IPS-18a (cell line): Measurements from ENCODE around the gene NACC1.

Experiments used
- H3K27ac ChIP-seq: one replicate; pipeline ENCODE4 v1.5.1; 2013; ENCODE audit warnings: low read length
- H3K27me3 ChIP-seq: one replicate; pipeline ENCODE4 v1.6.1; 2013; ENCODE audit warnings: mild to moderate bottlenecking, low read length; ENCODE audit not compliant: control insufficient read depth, insufficient read depth
- H3K36me3 ChIP-seq: one replicate; pipeline ENCODE4 v1.6.1; 2013; ENCODE audit warnings: low read depth, low read length; ENCODE audit not compliant: control insufficient read depth
- H3K4me1 ChIP-seq: one replicate; pipeline ENCODE4 v1.6.1; 2013; ENCODE audit warnings: low read depth, low read length; ENCODE audit not compliant: control insufficient read depth
- H3K4me3 ChIP-seq: one replicate; pipeline ENCODE4 v1.5.1; 2013; ENCODE audit warnings: low read length
- H3K9ac ChIP-seq: one replicate; pipeline ENCODE4 v1.6.1; 2013; ENCODE audit warnings: mild to moderate bottlenecking, low read length, moderate library complexity
- H3K9me3 ChIP-seq: one replicate; pipeline ENCODE4 v1.6.1; 2013; ENCODE audit warnings: low read depth, low read length; ENCODE audit not compliant: control insufficient read depth

NACC1 gene

GRCh38 chr19:13154241-13154778, 36.2 kb downstream of the NACC1 start:
- H3K9ac ChIP-seq = peak overlapping the region; percentile 99
- H3K36me3 ChIP-seq = no peaks in the 10 kb centered on the region
- H3K9me3 ChIP-seq = no peaks in the 10 kb centered on the region
- H3K27me3 ChIP-seq = no peaks in the 10 kb centered on the region
- peaks cover 5% of the 10 kb centered on the region for H3K4me1 ChIP-seq
- H3K4me3 ChIP-seq = peak overlapping the region; percentile 94
- H3K27ac ChIP-seq = peak overlapping the region; percentile 96

GRCh38 chr19:13154911-13155471, 36.9 kb downstream of the NACC1 start:
- Histone ChIP-seq H3K27ac (peak overlapping the region; percentile 96), H3K4me3 (peak overlapping the region; percentile 94), H3K4me1 (peaks cover 5% of the 10 kb centered on the region), H3K36me3 (no peaks in the 10 kb centered on the region), H3K9me3 (no peaks in the 10 kb centered on the region), H3K27me3 (no peaks in the 10 kb centered on the region), H3K9ac (peak overlapping the region; percentile 99)

- Histone ChIP-seq H3K4me3 (peak overlapping the region; percentile 94), H3K9me3 (no peaks in the 10 kb centered on the region), H3K9ac (peak overlapping the region; percentile 99), H3K36me3 (no peaks in the 10 kb centered on the region), H3K27ac (peak overlapping the region; percentile 75), H3K4me1 (peaks cover 5% of the 10 kb centered on the region), H3K27me3 (no peaks in the 10 kb centered on the region)
Measured at GRCh38 chr19:13155472-13156359, 37.7 kb downstream of the NACC1 start.

GRCh38 chr19:13159713-13160112, 41.6 kb downstream of the NACC1 start:
- Histone ChIP-seq H3K27me3 (no peaks in the 10 kb centered on the region), H3K27ac (no peak overlapping the region), H3K36me3 (no peaks in the 10 kb centered on the region), H3K4me1 (peaks cover 18% of the 10 kb centered on the region), H3K9me3 (no peaks in the 10 kb centered on the region), H3K4me3 (no peak overlapping the region), H3K9ac (no peak overlapping the region)

- Histone ChIP-seq H3K27me3 (no peaks in the 10 kb centered on the region), H3K36me3 (no peaks in the 10 kb centered on the region), H3K9me3 (no peaks in the 10 kb centered on the region), H3K4me1 (peaks cover 26% of the 10 kb centered on the region), H3K9ac (no peak overlapping the region), H3K27ac (no peak overlapping the region), H3K4me3 (no peak overlapping the region)
Measured at GRCh38 chr19:13160557-13160956, 42.5 kb downstream of the NACC1 start.

GRCh38 chr19:13162724-13163608, 44.9 kb downstream of the NACC1 start:
- H3K4me3 ChIP-seq = peak overlapping the region; percentile 79

GRCh38 chr19:13163609-13164342, 45.7 kb downstream of the NACC1 start:
- Histone ChIP-seq H3K4me1 (peaks cover 36% of the 10 kb centered on the region), H3K9ac (peak overlapping the region; percentile 92), H3K27me3 (no peaks in the 10 kb centered on the region), H3K27ac (peak overlapping the region; percentile 95), H3K36me3 (no peaks in the 10 kb centered on the region), H3K4me3 (peak overlapping the region; percentile 79), H3K9me3 (no peaks in the 10 kb centered on the region)

More at GRCh38 chr19:13162724-13163608, 44.9 kb downstream of the NACC1 start:
- Histone ChIP-seq H3K27me3 (no peaks in the 10 kb centered on the region), H3K9me3 (no peaks in the 10 kb centered on the region), H3K4me1 (peaks cover 34% of the 10 kb centered on the region), H3K9ac (peak overlapping the region; percentile 92), H3K27ac (peak overlapping the region; percentile 95), H3K36me3 (no peaks in the 10 kb centered on the region)

GRCh38 chr19:13164343-13165161, 46.5 kb downstream of the NACC1 start:
- no peaks in the 10 kb centered on the region for H3K36me3 ChIP-seq
- peak overlapping the region; percentile 79 for H3K4me3 ChIP-seq
- no peaks in the 10 kb centered on the region for H3K9me3 ChIP-seq
- peaks cover 36% of the 10 kb centered on the region for H3K4me1 ChIP-seq
- peak overlapping the region; percentile 95 for H3K27ac ChIP-seq
- no peaks in the 10 kb centered on the region for H3K27me3 ChIP-seq
- peak overlapping the region; percentile 92 for H3K9ac ChIP-seq

- Histone ChIP-seq H3K4me1 (peaks cover 36% of the 10 kb centered on the region), H3K9ac (peak overlapping the region; percentile 92), H3K9me3 (no peaks in the 10 kb centered on the region), H3K36me3 (no peaks in the 10 kb centered on the region), H3K4me3 (peak overlapping the region; percentile 79), H3K27me3 (no peaks in the 10 kb centered on the region), H3K27ac (peak overlapping the region; percentile 95)
Measured at GRCh38 chr19:13165162-13165997, 47.3 kb downstream of the NACC1 start.
